SKM-1 treated with dmso at 0.1 percent for 144 hours (cell line): ENCODE measurements around the gene NOX4.

ENCODE experiments used
- DNase-seq: peaks from one replicate; lab custom pipeline; 2025; ENCODE audit not compliant: unreplicated experiment; lab: John Stamatoyannopoulos, UW

The NOX4 gene

DNA sequence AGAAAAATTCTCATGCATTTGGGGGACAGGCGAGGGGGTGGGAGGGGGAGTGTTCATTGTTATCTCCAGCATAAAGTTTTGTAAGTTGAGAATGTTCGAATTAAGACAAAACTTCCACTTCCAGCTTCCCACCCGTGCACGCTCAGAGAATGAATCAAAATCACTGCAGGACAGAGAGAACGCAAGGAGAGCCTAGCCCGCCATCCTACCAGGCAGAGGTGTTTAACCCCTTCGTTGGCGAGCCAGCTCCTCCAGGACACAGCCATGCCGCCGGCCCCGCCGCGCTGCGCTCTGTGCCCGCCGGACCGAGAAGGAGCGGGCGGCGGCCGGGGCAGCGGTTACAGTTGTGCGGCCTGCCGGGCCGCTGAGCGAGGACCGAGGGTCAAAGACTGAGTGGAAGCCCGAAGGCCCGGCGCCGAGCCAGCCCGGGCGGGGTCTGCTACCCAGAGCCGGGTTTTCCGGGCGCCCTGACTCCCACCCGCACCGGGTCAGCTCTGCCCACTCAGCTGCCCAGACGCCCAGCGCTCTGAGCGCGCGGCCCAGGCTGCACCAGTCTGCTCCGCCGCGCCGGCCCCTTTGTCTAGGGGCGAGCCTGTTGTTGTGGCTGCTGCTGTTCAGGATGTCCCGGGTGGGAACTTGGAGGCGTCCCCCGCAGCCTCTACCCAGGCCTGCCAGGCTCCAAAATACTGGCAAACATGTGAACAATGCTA, at the start of gene NOX4:
NOX4 (minus strand) TSS at position 395 of the 710 bp plus-strand sequence; CDS start at position 266, 129 bp downstream.
- no peak for DNase-seq

GRCh38 chr11:89540826-89541225, 49.7 kb upstream of the NOX4 start:
- DNase-seq = no peak

DNA sequence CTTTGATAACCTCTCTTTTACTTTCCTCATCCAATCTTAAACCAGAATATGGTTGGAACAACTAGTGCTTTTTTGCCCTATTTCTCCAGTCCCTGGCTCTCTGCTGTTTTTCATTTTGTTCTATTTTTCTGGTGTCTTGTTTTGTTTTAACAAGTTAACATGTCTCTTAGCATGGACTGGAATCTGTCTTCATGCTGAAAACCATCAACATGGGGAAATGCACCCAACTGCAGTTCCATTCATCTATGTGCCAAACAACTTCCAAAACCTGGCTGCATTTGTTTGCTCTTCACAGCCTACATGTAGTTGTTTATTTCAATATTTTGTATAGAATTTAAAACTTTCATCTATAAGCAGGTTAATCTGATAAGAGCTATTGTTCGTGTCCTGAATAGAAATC, 46.8 kb upstream of the NOX4 start:
- DNase-seq = no peak

DNA sequence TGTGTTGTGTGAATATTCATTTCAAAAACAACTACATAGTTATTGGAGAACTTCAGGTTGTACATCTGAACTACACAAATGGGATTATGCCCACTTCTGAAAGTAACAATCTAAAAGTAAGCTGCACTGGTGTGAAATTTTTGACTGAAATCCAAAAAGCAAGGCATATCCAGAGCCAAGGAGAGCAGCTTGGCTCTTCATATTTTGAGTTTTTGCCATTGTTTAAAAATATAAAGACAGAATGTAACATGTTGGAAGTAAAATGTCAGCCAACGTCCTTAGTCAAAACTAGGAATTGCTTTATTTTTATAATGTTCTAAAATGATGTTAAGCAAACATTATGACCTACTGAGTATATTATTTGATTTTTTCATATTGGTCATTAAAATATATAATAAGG, 45.8 kb upstream of the NOX4 start:
- no peak for DNase-seq

DNA sequence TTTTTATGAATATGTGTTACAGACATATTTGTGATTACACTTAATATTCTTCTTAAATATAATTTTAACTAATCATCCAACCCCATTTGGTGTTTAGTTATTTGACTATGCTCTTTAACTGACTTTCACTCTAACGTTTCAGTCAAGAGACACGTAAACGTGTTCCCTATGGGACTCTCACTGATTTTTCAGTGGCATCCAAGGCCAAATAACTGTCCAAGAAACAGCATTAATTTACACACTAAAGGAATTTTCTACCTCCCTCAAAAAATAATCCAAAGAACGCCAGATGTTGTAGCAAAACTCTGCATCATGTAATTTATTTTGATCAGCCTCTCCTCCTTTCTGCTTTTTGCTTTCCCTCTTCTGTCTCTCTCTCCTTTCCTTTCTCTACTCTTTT, 44.0 kb upstream of the NOX4 start:
- no peak for DNase-seq

GRCh38 chr11:89529626-89530380, 38.6 kb upstream of the NOX4 start:
- DNase-seq = no peak

- DNase-seq = no peak
Observed at GRCh38 chr11:89521792-89522191, 30.6 kb upstream of the NOX4 start.

GRCh38 chr11:89521294-89521693, 30.1 kb upstream of the NOX4 start:
- no peak for DNase-seq

DNA sequence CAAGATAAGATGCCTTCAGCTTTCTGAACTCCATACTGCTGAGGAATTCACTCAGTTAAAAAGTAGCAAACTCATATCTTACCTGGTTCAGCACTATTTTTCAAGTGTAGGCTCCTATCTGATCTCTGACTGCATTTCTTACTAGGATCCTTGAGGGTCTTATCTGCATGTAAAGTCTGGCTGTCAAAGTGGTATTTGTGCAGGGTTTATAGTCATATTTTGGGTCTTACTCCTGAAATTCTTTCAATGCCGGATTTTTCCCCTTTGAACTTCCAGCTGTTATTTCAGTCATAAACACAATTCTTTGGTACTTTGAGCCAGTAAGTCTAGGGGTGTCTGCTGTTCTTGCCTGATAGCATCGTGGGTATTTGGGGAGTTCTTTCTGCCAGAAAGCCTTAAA, 25.3 kb upstream of the NOX4 start:
- DNase-seq = no peak

DNA sequence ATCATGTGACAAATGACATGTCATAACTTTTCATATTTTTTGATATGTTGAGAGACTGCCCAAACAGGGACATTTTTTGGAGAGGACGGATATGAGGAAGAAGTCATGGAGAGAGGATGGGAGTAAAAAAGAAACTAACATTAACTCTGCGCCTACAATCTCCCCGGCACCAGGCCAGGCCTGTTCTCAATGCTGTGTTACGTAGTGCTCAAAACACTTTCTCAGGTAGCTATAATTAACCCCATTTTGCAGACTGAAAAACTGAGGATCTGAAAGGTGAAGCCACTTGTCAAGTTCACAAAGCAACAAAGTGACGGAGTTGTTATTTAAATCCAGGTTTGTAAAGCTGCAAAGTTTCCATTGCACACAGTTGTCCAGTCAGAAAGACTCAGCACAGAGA, 17.4 kb upstream of the NOX4 start:
- DNase-seq = no peak

GRCh38 chr11:89504270-89504669, 13.1 kb upstream of the NOX4 start:
- DNase-seq = no peak

DNA sequence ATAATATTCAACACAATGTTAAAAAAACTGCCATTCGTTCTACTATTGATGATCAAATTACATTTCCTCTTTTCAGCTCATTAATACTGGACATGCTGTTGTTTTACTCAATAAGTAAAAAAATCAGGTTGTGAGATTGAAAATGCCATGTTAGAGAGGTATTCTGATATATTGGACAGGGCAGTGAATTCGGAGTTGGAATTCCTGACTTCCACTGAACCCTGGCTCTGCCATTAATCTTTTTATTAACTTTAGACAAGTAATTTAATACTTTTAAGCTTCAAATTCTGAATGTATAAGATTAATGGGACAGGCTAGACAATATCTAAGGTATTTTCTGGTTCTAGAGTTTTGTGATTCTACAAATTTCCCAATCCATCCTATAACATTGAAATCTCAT, 12.2 kb upstream of the NOX4 start:
- DNase-seq = no peak

DNA sequence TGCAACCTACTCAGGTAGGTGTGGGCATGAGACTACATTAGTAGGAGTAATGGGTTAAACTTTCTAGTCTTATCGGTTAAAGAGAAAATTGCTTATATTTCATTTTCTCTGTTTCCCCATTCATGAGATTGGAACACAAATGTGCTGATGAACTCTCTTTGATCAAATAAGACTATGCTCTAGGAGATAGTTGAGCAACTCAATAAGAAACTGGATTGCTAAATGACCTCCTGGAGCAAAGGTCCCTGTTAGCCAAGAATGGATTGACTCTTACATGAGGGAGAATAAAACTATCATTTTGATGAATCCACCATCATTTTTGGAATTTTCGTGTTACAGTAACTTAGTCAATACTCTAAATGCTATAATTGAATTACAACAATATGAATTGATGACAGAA, 11.1 kb upstream of the NOX4 start:
- DNase-seq = no peak

GRCh38 chr11:89500336-89500735, 9.2 kb upstream of the NOX4 start:
- DNase-seq = no peak

- no peak for DNase-seq
Observed at GRCh38 chr11:89498845-89499448, 7.8 kb upstream of the NOX4 start.

GRCh38 chr11:89495951-89496350, 4.8 kb upstream of the NOX4 start:
- no peak for DNase-seq

GRCh38 chr11:89493431-89493830, 2.3 kb upstream of the NOX4 start:
- DNase-seq = no peak

- no peak for DNase-seq
Observed at GRCh38 chr11:89490602-89490980, 584 bp downstream of the NOX4 start.

DNA sequence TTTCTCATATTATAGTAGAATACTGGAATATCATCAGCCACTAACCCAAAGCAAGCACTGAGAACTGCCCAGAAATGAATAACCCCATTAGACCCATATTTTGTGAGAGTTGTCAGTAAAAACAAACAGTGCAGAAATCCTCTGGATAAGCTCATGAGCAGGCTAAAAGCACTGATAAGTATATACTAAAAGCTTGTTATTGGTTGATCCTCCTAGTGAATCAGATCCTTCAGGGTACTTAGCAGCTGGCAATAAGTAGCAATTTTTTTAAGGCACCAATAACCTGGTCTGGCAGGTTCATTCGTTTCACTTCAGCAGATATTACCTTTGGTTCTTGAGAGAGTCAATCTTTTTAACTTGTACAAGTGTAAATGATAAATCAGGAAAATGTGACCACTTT, 1.2 kb downstream of the NOX4 start:
- no peak for DNase-seq

GRCh38 chr11:89487016-89487415, 4.2 kb downstream of the NOX4 start:
- no peak for DNase-seq

DNA sequence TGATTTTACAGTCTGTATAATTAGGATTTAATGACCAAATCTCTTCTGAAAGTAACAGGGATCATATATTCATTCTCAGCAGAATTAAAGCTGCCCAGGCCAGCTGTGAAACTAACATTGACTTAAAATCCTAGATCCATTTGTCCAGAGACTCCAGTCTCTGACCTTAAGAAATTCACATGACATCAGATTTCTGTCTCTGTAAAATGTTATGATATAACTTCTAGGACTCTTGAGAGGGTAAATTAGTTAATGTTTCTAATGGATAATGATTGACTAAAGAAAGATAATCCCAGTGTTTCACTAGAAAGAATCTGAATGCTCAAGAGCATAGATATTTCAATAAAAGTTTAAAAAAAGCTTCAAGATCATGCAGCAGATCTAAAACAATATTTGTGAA, 6.3 kb downstream of the NOX4 start:
- no peak for DNase-seq

GRCh38 chr11:89477175-89477574, 14.0 kb downstream of the NOX4 start:
- no peak for DNase-seq
